Cardiac muscle cell (in vitro differentiated cells and primary cell): ENCODE results near the gene DDX42. TPM values are rescaled to one million over a fixed set of nuclear protein-coding genes. Genes with fewer than 3 reads are reported as not detected.
"Not testable (repeated sequence)": the region's sequence is repeated elsewhere in the genome, so short reads cannot be mapped to it uniquely, and the experiment has no call there.

Source experiments
- DNase-seq, 2 donors: peaks; one replicate each; pipeline versions ENCODE4 v3.0.0 to v3.0.0-alpha.2; 2010 to 2017; ENCODE audit warnings: low read depth in 1 of 2, low spot score in 1 of 2
- H3K27ac ChIP-seq: fragments of 200-600 bp; sonication (generic); 2 replicates; pipeline ENCODE4 v1.5.1; 2016
- H3K27me3 ChIP-seq: fragments of 200-600 bp; sonication (generic); 2 replicates; pipeline ENCODE4 v1.6.0; 2016; ENCODE audit warnings: control low read depth
- H3K36me3 ChIP-seq: fragments of 200-600 bp; sonication (generic); 2 replicates; pipeline ENCODE4 v1.5.1; 2016; ENCODE audit warnings: control low read depth
- H3K4me1 ChIP-seq: fragments of 200-600 bp; sonication (generic); 2 replicates; pipeline ENCODE4 v1.8.1; 2017; ENCODE audit warnings: low read depth, mild to moderate bottlenecking, mixed run types
- H3K4me3 ChIP-seq: fragments of 200-600 bp; sonication (generic); 2 replicates; pipeline ENCODE4 v1.5.1; 2016; ENCODE audit warnings: mild to moderate bottlenecking
- H3K9me3 ChIP-seq: fragments of 200-600 bp; sonication (generic); 2 replicates; pipeline ENCODE4 v1.5.1; 2017; ENCODE audit warnings: low read depth, mild to moderate bottlenecking, control low read depth
- polyA plus RNA-seq: library from polyadenylated mRNA; unstranded; fragments of >200 nt; fragmentation: Nextera tagmentation; extraction: Ambion mirVana; gene quantifications from 2 replicates; pipeline ENCODE4 v1.2.1, GENCODE V29; 2016
- total RNA-seq: library from RNA; depleted of rRNA; stranded (reverse); fragments of >200 nt; gene quantifications from 2 replicates; pipeline ENCODE4 v1.2.3, GENCODE V29; 2016
- TF ChIP-seq, protein P1 (sequence below): IDR thresholded peaks from 2 replicates; pipeline ENCODE4 v1.5.1; 2012; ENCODE audit warnings: low read depth, mild to moderate bottlenecking, low read length

Gene DDX42
- total and polyA plus RNA-seq, 2 experiments from 2014 or later, result 58.1 to 91.0 TPM

- Histone ChIP-seq H3K36me3 (peaks cover 66% of the 10 kb centered on the region), H3K9me3 (no peaks in the 10 kb centered on the region), H3K27ac (no peak overlapping the region), H3K27me3 (no peaks in the 10 kb centered on the region), H3K4me1 (no peaks in the 10 kb centered on the region), H3K4me3 (no peak overlapping the region)
- TF ChIP-seq, protein P1, sequence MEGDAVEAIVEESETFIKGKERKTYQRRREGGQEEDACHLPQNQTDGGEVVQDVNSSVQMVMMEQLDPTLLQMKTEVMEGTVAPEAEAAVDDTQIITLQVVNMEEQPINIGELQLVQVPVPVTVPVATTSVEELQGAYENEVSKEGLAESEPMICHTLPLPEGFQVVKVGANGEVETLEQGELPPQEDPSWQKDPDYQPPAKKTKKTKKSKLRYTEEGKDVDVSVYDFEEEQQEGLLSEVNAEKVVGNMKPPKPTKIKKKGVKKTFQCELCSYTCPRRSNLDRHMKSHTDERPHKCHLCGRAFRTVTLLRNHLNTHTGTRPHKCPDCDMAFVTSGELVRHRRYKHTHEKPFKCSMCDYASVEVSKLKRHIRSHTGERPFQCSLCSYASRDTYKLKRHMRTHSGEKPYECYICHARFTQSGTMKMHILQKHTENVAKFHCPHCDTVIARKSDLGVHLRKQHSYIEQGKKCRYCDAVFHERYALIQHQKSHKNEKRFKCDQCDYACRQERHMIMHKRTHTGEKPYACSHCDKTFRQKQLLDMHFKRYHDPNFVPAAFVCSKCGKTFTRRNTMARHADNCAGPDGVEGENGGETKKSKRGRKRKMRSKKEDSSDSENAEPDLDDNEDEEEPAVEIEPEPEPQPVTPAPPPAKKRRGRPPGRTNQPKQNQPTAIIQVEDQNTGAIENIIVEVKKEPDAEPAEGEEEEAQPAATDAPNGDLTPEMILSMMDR, result no peak
- DNase-seq, result no peak
Measured at GRCh38 chr17:63792055-63792729, 18.2 kb downstream of the DDX42 start.

DNA sequence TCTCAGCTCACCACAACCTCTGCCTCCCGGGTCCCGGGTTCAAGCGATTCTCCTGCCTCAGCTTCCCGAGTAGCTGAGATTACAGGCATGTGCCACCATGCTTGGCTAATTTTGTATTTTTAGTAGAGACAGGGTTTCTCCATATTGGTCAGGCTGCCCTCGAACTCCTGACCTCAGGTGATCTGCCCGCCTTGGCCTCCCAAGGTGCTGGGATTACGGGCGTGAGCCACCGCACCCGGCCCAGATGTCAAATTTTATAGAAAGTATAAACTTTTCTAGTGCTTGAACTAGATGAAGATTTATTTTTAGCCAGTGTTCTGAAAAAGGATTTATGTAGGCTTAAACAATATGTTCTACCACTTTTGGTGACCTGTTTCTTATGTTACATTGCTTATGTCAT lies 22.4 kb downstream of the DDX42 start:
- H3K9me3 ChIP-seq, DNase-seq, H3K27ac ChIP-seq, H3K4me1 ChIP-seq, H3K27me3 ChIP-seq, H3K4me3 ChIP-seq: not testable (repeated sequence)
- peaks cover 76% of the 10 kb centered on the region for H3K36me3 ChIP-seq

- H3K36me3 ChIP-seq, result peaks cover 76% of the 10 kb centered on the region
- TF ChIP-seq, protein P1, result no peak
- no peak overlapping the region for H3K4me3 ChIP-seq
- no peak for DNase-seq
- H3K9me3 ChIP-seq, result no peaks in the 10 kb centered on the region
- H3K4me1 ChIP-seq, result no peaks in the 10 kb centered on the region
- H3K27ac ChIP-seq, result no peak overlapping the region
- no peaks in the 10 kb centered on the region for H3K27me3 ChIP-seq
Measured at GRCh38 chr17:63798572-63799106, 24.7 kb downstream of the DDX42 start.

DNA sequence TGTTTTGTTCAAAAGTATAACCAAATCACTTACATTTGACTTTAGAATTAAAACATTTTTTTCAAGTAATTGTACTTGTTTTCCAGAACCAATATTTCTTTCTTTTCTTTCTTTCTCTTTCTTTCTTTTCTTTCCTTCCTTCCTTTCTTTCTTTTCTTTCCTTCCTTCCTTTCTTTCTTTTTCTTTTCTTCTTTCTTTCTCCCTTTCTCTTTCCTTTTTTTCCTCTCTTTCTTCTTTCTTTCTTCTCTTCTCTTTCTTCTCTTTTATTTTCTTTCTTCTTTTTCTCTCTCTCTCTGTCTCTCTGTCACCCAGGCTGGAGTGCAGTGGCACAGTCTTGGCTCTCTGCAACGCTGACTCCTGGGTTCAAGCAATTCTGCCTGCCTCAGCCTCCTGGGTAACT lies 26.8 kb downstream of the DDX42 start:
- Histone ChIP-seq H3K27me3 (no peaks in the 10 kb centered on the region), H3K36me3 (peaks cover 82% of the 10 kb centered on the region), H3K4me1 (no peaks in the 10 kb centered on the region), H3K27ac (no peak overlapping the region), H3K4me3 (no peak overlapping the region), H3K9me3 (no peaks in the 10 kb centered on the region)
- no peak for DNase-seq
- TF ChIP-seq, protein P1, result no peak

- TF ChIP-seq, protein P1, result no peak
- no peak for DNase-seq
Measured at GRCh38 chr17:63804328-63804727, 30.4 kb downstream of the DDX42 start.

DNA sequence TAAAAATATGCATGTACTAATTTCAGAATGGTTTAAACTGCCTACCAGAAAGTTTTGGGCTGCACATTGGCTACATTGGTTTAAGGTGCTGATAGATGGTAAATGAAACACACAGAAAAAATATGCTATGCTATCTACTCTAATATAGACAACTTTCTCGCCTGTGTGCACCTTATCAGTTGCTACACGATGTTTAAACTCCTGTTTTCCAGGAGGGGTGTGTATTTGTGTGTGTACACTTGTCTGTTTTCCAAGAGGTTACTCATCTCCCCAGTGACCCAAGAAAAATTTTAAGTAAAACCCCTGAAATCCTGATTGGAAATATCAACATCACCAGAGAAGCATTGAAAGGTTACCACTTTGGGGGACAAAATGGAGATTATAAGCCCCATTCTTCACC lies 31.6 kb downstream of the DDX42 start:
- TF ChIP-seq, protein P1, result no peak
- Histone ChIP-seq H3K27ac (no peak overlapping the region), H3K36me3 (peaks cover 84% of the 10 kb centered on the region), H3K9me3 (no peaks in the 10 kb centered on the region), H3K4me1 (no peaks in the 10 kb centered on the region), H3K4me3 (no peak overlapping the region), H3K27me3 (no peaks in the 10 kb centered on the region)
- DNase-seq, result no peak

More at GRCh38 chr17:63804328-63804727, 30.4 kb downstream of the DDX42 start:
- Histone ChIP-seq H3K27me3 (no peaks in the 10 kb centered on the region), H3K27ac (no peak overlapping the region), H3K9me3 (no peaks in the 10 kb centered on the region), H3K36me3 (peaks cover 85% of the 10 kb centered on the region), H3K4me1 (no peaks in the 10 kb centered on the region), H3K4me3 (no peak overlapping the region)
